Psoas muscle (tissue), 8 donors: ENCODE measurements around the gene ENDOU. TPM values are rescaled to one million over a fixed set of nuclear protein-coding genes. Genes with fewer than 3 reads are reported as not detected.

Experiments
- ATAC-seq, 4 donors: fragments of 200-7000 bp; cut with Tn5 transposase; one replicate each; pipeline ENCODE4 v1.9.1; 2020; ENCODE audit warnings: moderate library complexity in 3 of 4, mild to moderate bottlenecking in 2 of 4
- DNase-seq, 2 donors: peaks; one replicate each; pipeline ENCODE4 v3.0.0-alpha.2; 2020
- H3K27ac ChIP-seq: fragments of 200-600 bp; one replicate; pipeline ENCODE4 v1.8.0; 2022
- H3K27me3 ChIP-seq, 3 donors: fragments of 200-600 bp in 1 of 3; one replicate each; pipeline versions ENCODE4 v1.6.1 to v1.8.0; 2013 to 2022; ENCODE audit warnings: low read length in 2 of 3, mild to moderate bottlenecking in 2 of 3, moderate library complexity in 1 of 3; ENCODE audit not compliant: insufficient read depth in 3 of 3
- H3K36me3 ChIP-seq, 2 donors: fragments of 200-600 bp in 1 of 2; one replicate each; pipeline versions ENCODE4 v1.6.1 to v1.8.0; 2013 to 2022; ENCODE audit warnings: low read depth in 1 of 2, mild to moderate bottlenecking in 1 of 2, moderate library complexity in 1 of 2; ENCODE audit not compliant: insufficient read depth in 1 of 2
- H3K4me1 ChIP-seq: fragments of 200-600 bp; one replicate; pipeline ENCODE4 v1.8.0; 2022
- H3K4me3 ChIP-seq: fragments of 200-600 bp; one replicate; pipeline ENCODE4 v1.8.0; 2022; ENCODE audit warnings: mild to moderate bottlenecking
- H3K9me3 ChIP-seq: fragments of 200-600 bp; one replicate; pipeline ENCODE4 v1.8.0; 2022
- CTCF ChIP-seq: fragments of 200-600 bp; IDR thresholded peaks from one replicate; pipeline ENCODE4 v1.8.0; 2022; ENCODE audit warnings: antibody characterized with exemption
- WGBS, 3 donors: extraction: QIAGEN DNeasy Blood & Tissue Kit; methylation state at CpG; one replicate each; pipeline versions ENCODE4 v1.1.6 to v1.1.7; 2013; 5-methylcytosine and 5-hydroxymethylcytosine counted together
- intact Hi-C, 2 donors: fragments of 100-400 bp; cut with DNase I; formaldehyde crosslinking; loops; one replicate each; pipeline versions ENCODE4 v1.11.0 to v1.14.2; 2022
- polyA plus RNA-seq, 3 donors: library from polyadenylated mRNA; stranded (reverse); fragments of 200-250 nt; gene quantifications; one replicate each; pipeline ENCODE4 v1.2.3, GENCODE V29; 2013
- total RNA-seq, 4 donors: library from RNA; stranded (reverse); fragmentation: NEBNext Ultra II Directional in 2 of 4; extraction: Animal tissue kit (Norgen Biotek cat#: 25700) in 2 of 4; gene quantifications; one replicate each; pipeline versions ENCODE4 v1.2.1 to v1.2.4, GENCODE V29; 2021 to 2023
- donor health status: healthy with polysubstance abuse.
- donor health status: DM: no; HTN: no; CAD: no; lungs with moderate emphysema.
- donor health status: Bipolar disorder and iron deficiency.
- donor health status: healthy.
- donor health status: DM: yes; HTN: yes; CAD: no.
- donor health status: DM: no; HTN: no; CAD: no.
- donor health status: DM: no; HTN: no; CAD: no.
- donor health status: DM: yes; HTN: yes; CAD: no.

Gene ENDOU
- total and polyA plus RNA-seq, 7 donors = 0.13 to 0.82 (median 0.20) TPM; not detected in 3

GRCh38 chr12:47763481-47764346 is 38.4 kb upstream of the ENDOU start:
- H3K4me1 ChIP-seq = no peaks in the 10 kb centered on the region
- no peak for TF ChIP-seq CTCF
- ATAC-seq (no peak), DNase-seq (peak; percentile 1 to 41)
- 77 to 89% (median 82%) methylated on average over 8 of the region's 8 CpGs for WGBS, 3 donors
- no peaks in the 10 kb centered on the region for H3K36me3 ChIP-seq
- H3K4me3 ChIP-seq = no peak overlapping the region
- H3K27ac ChIP-seq = no peak overlapping the region
- H3K27me3 ChIP-seq = no peaks in the 10 kb centered on the region
- intact Hi-C loops = loop anchor here in 1 of 2 donors (5.0 kb wide), 1 partner anchor 46 kb away; no protein-coding TSS in a partner anchor
- H3K9me3 ChIP-seq = no peaks in the 10 kb centered on the region

- no peaks in the 10 kb centered on the region for H3K27me3 ChIP-seq
- WGBS, 3 donors = 67 to 78% (median 75%) methylated on average over 3 of the region's 3 CpGs
- no peak for TF ChIP-seq CTCF
- H3K9me3 ChIP-seq = no peaks in the 10 kb centered on the region
- no peak overlapping the region for H3K27ac ChIP-seq
- intact Hi-C loops = loop anchor here in 1 of 2 donors (5.0 kb wide), 1 partner anchor 46 kb away; no protein-coding TSS in a partner anchor
- ATAC-seq = no peak
- no peaks in the 10 kb centered on the region for H3K36me3 ChIP-seq
- DNase-seq = peak in 1 of 2 donors; percentile 28
- no peak overlapping the region for H3K4me3 ChIP-seq
- no peaks in the 10 kb centered on the region for H3K4me1 ChIP-seq
Measured at GRCh38 chr12:47762850-47763465, 37.7 kb upstream of the ENDOU start.

- ATAC-seq (peak; percentile 91 to 96 (median 92)), DNase-seq (peak; percentile 87 to 91)
- intact Hi-C loops = loop anchor here in 1 of 2 donors (2.0 kb wide), 1 partner anchor 16 kb away; no protein-coding TSS in a partner anchor
- Histone ChIP-seq H3K36me3 (no peaks in the 10 kb centered on the region), H3K4me1 (peaks cover 18% of the 10 kb centered on the region), H3K27me3 (no peaks in the 10 kb centered on the region), H3K4me3 (peak within 1 kb of the TSS; percentile 72), H3K27ac (peak within 1 kb of the TSS; percentile 57), H3K9me3 (no peaks in the 10 kb centered on the region)
- TF ChIP-seq CTCF = peak; percentile 44
- 1 to 3% (median 3%) methylated on average over 40 to 57 of the region's 57 CpGs for WGBS, 3 donors
Measured at GRCh38 chr12:47758834-47759690, 33.8 kb upstream of the ENDOU start, which contains the start of gene RAPGEF3. Gene RAPGEF3 (minus strand): TSS chr12:47758880. CDS start chr12:47758556, 324 bp downstream.

- Histone ChIP-seq H3K4me1 (peaks cover 23% of the 10 kb centered on the region), H3K4me3 (peak overlapping the region; percentile 72), H3K36me3 (no peaks in the 10 kb centered on the region), H3K9me3 (no peaks in the 10 kb centered on the region), H3K27ac (peak overlapping the region; percentile 57), H3K27me3 (no peaks in the 10 kb centered on the region)
- no peak for TF ChIP-seq CTCF
- DNase-seq = no peak
- no peak for ATAC-seq
- intact Hi-C loops = loop anchor here in 1 of 2 donors (2.0 kb wide), 1 partner anchor 16 kb away; no protein-coding TSS in a partner anchor
- 5 to 6% (median 6%) methylated on average over 7 to 10 of the region's 10 CpGs for WGBS, 3 donors
Measured at GRCh38 chr12:47758584-47758833, 33.2 kb upstream of the ENDOU start.
